ENCODE measurements around the gene FZR1.

FZR1 gene

GRCh38 chr19:3474614-3475013, 31.5 kb upstream of the FZR1 start:
- DNase-seq, result no peak

- DNase-seq, result no peak
Observed at GRCh38 chr19:3475449-3475848, 30.7 kb upstream of the FZR1 start.

- DNase-seq, result no peak
Observed at GRCh38 chr19:3476830-3477229, 29.3 kb upstream of the FZR1 start.

- no peak for DNase-seq
Observed at GRCh38 chr19:3477506-3477905, 28.6 kb upstream of the FZR1 start.

- DNase-seq, result no peak
Observed at GRCh38 chr19:3477951-3478350, 28.2 kb upstream of the FZR1 start.

- DNase-seq, result no peak
Observed at GRCh38 chr19:3478409-3479176, 27.5 kb upstream of the FZR1 start.

GRCh38 chr19:3479177-3479833, 26.8 kb upstream of the FZR1 start:
- peak; percentile 33 for DNase-seq

GRCh38 chr19:3479834-3480215, 26.3 kb upstream of the FZR1 start:
- peak; percentile 23 for DNase-seq

- DNase-seq, result no peak
Observed at GRCh38 chr19:3480383-3481091, 25.6 kb upstream of the FZR1 start, which contains the start of gene SMIM24. SMIM24 (minus strand) TSS chr19:3480525; CDS start chr19:3480463, 62 bp downstream.

GRCh38 chr19:3481241-3482090, 24.6 kb upstream of the FZR1 start:
- DNase-seq, result no peak

- no peak for DNase-seq
Observed at GRCh38 chr19:3482507-3483225, 23.4 kb upstream of the FZR1 start.

- no peak for DNase-seq
Observed at GRCh38 chr19:3483226-3483628, 22.9 kb upstream of the FZR1 start, which contains the start of gene SMIM44. SMIM44 (minus strand) TSS chr19:3483441; CDS start chr19:3483403, 38 bp downstream.

- no peak for DNase-seq
Observed at GRCh38 chr19:3491396-3492119, 14.6 kb upstream of the FZR1 start.

GRCh38 chr19:3492131-3492839, 13.8 kb upstream of the FZR1 start:
- DNase-seq, result no peak

GRCh38 chr19:3492919-3493318, 13.2 kb upstream of the FZR1 start:
- no peak for DNase-seq

- DNase-seq, result no peak
Observed at GRCh38 chr19:3493651-3494050, 12.5 kb upstream of the FZR1 start.

- peak; percentile 41 for DNase-seq
Observed at GRCh38 chr19:3494051-3494450, 12.1 kb upstream of the FZR1 start.

GRCh38 chr19:3494559-3494958, 11.6 kb upstream of the FZR1 start:
- peak; percentile 48 for DNase-seq

GRCh38 chr19:3496392-3497273, 9.5 kb upstream of the FZR1 start:
- no peak for DNase-seq
